ENCODE results near the gene HAS3. TPM values are rescaled to one million over a fixed set of nuclear protein-coding genes. Genes with fewer than 3 reads are reported as not detected.
A peak's percentile ranks its signal among the peaks of the same experiment; 100 is the strongest.

HAS3 gene
- polyA plus RNA-seq, 1 donor, result 1.2 TPM

DNA sequence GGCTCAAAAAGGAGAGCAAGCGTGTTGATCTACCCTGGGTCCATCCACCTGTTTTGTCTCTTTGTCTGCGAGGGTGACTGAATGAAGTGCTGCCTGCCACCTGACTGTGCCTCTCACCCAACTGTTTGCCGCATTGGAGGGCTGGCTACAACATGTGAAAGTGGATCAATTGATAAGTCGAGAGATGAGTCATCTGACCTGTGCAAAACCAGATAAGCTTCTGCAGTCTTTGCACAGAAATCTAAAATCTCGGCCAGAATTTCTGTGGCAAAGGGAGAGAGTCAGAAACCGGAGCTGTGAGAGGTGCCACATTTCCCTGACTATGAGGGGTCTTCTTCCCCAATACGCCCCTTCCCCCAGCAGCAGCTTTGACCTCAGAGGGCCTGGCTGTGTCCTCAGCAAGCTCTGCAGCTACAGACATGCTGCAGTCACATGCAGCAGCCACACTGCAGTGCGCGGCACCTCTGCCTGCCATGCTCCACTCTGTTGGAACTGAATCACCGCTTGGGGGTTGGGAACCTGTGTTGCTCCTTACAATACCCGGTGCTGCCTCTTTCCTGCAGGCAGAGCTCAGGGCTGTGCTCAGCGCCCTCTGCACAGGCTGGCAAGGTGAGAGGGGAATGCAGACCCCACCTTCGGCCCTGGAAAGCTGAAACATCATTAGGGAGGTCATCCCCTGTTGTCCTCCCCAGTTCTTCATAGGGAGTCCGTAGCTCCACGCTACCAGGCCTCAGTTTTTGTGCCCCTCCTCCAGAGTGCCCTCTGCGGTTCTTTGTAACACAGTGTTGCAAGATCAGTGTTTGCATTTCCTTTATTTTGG lies 16.2 kb upstream of the HAS3 start:
- Histone ChIP-seq H3K4me1 (ENCODE audit: control insufficient read depth, insufficient read depth, low read length) (peaks cover 11% of the 10 kb centered on the region), H3K27me3 (ENCODE audit: control insufficient read depth, insufficient read depth, low read length) (no peaks in the 10 kb centered on the region), H3K27ac (ENCODE audit: low read length) (no peak overlapping the region), H3K9me3 (ENCODE audit: control insufficient read depth, low read depth, low read length) (no peaks in the 10 kb centered on the region), H3K36me3 (ENCODE audit: control insufficient read depth, insufficient read depth, low read length) (no peaks in the 10 kb centered on the region), H3K4me3 (ENCODE audit: low read length) (no peak overlapping the region)
- 70% methylated on average over 2 of the region's 16 CpGs for WGBS (ENCODE audit: insufficient coverage, low lambda C conversion rate)
- DNase-seq, result peak in 1 of 2 donors; percentile 51

GRCh38 chr16:69093974-69094373 lies 11.5 kb upstream of the HAS3 start:
- Histone ChIP-seq H3K4me3 (ENCODE audit: low read length) (no peak overlapping the region), H3K4me1 (ENCODE audit: control insufficient read depth, insufficient read depth, low read length) (peaks cover 9% of the 10 kb centered on the region), H3K27me3 (ENCODE audit: control insufficient read depth, insufficient read depth, low read length) (no peaks in the 10 kb centered on the region), H3K27ac (ENCODE audit: low read length) (no peak overlapping the region), H3K9me3 (ENCODE audit: control insufficient read depth, low read depth, low read length) (no peaks in the 10 kb centered on the region), H3K36me3 (ENCODE audit: control insufficient read depth, insufficient read depth, low read length) (no peaks in the 10 kb centered on the region)
- WGBS (ENCODE audit: insufficient coverage, low lambda C conversion rate), result 60% methylated on average over 1 of the region's 3 CpGs
- DNase-seq, result no peak

- H3K27me3 ChIP-seq (ENCODE audit: control insufficient read depth, insufficient read depth, low read length), result no peaks in the 10 kb centered on the region
- H3K36me3 ChIP-seq (ENCODE audit: control insufficient read depth, insufficient read depth, low read length), result no peaks in the 10 kb centered on the region
- H3K9me3 ChIP-seq (ENCODE audit: control insufficient read depth, low read depth, low read length), result no peaks in the 10 kb centered on the region
- DNase-seq, result no peak
- no peak overlapping the region for H3K4me3 ChIP-seq (ENCODE audit: low read length)
- H3K27ac ChIP-seq (ENCODE audit: low read length), result no peak overlapping the region
- H3K4me1 ChIP-seq (ENCODE audit: control insufficient read depth, insufficient read depth, low read length), result peaks cover 4% of the 10 kb centered on the region
- 83% methylated on average over 2 of the region's 5 CpGs for WGBS (ENCODE audit: insufficient coverage, low lambda C conversion rate)
Measured at GRCh38 chr16:69094501-69094900, 11.0 kb upstream of the HAS3 start.

DNA sequence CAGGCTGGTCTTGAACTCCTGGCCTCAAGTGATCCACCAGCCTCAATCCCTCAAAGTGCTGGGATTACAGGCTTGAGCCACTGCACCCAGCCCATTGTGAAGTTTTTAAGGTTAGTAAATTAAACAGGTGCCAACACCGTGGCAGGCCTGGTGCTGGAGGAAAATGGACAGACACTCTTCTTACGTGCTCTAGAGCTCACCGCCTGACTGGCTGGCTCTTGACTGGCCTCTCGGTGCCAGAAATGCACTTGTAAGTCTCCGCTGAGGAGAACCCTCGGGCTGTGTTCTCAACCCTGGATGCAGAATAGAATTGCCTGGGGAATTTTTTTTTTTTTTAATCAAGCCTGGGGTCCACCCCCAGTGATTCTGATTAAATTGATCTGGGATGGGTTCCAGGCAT lies 10.3 kb upstream of the HAS3 start:
- WGBS (ENCODE audit: insufficient coverage, low lambda C conversion rate), result no CpG with 5 or more reads among the region's 6 CpGs
- no peak overlapping the region for H3K27ac ChIP-seq (ENCODE audit: low read length)
- H3K36me3 ChIP-seq (ENCODE audit: control insufficient read depth, insufficient read depth, low read length), result no peaks in the 10 kb centered on the region
- H3K4me1 ChIP-seq (ENCODE audit: control insufficient read depth, insufficient read depth, low read length), result no peaks in the 10 kb centered on the region
- no peak for DNase-seq
- H3K27me3 ChIP-seq (ENCODE audit: control insufficient read depth, insufficient read depth, low read length), result no peaks in the 10 kb centered on the region
- no peaks in the 10 kb centered on the region for H3K9me3 ChIP-seq (ENCODE audit: control insufficient read depth, low read depth, low read length)
- no peak overlapping the region for H3K4me3 ChIP-seq (ENCODE audit: low read length)

DNA sequence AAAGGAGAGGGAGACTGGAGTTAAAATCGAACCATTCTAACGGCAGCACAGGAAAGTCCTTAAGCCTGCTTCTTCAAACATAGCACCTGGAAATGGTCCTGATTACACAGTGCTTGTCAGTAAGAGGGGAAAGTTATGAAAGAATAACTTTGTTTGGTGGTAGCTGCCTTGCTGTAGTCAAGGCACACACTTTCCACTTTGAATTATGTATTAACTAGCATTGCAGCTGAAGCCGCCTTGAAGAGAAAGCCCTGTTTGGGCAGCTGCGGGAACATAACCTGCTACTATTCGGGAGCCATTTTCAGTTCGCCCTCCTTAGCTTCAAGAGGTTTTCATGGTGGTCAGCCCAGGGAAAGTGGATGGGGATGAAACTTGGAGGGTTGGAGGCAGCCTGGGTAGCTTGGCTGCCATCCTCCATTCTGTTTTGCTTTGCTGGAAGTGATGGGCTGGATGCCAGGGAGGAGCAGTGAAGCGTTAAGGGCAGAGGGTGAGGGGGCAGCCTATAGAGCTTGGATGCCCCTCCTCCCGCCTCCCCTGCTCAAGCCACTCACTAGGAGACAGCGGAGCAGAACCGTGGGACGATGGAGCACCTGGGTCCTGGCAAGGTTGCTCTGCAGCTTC lies 5.3 kb upstream of the HAS3 start:
- no peak overlapping the region for H3K4me3 ChIP-seq (ENCODE audit: low read length)
- no peak overlapping the region for H3K27ac ChIP-seq (ENCODE audit: low read length)
- H3K36me3 ChIP-seq (ENCODE audit: control insufficient read depth, insufficient read depth, low read length), result no peaks in the 10 kb centered on the region
- no peak for DNase-seq
- WGBS (ENCODE audit: insufficient coverage, low lambda C conversion rate), result no CpG with 5 or more reads among the region's 11 CpGs
- H3K27me3 ChIP-seq (ENCODE audit: control insufficient read depth, insufficient read depth, low read length), result peaks cover 3% of the 10 kb centered on the region
- H3K4me1 ChIP-seq (ENCODE audit: control insufficient read depth, insufficient read depth, low read length), result peaks cover 7% of the 10 kb centered on the region
- H3K9me3 ChIP-seq (ENCODE audit: control insufficient read depth, low read depth, low read length), result no peaks in the 10 kb centered on the region

DNA sequence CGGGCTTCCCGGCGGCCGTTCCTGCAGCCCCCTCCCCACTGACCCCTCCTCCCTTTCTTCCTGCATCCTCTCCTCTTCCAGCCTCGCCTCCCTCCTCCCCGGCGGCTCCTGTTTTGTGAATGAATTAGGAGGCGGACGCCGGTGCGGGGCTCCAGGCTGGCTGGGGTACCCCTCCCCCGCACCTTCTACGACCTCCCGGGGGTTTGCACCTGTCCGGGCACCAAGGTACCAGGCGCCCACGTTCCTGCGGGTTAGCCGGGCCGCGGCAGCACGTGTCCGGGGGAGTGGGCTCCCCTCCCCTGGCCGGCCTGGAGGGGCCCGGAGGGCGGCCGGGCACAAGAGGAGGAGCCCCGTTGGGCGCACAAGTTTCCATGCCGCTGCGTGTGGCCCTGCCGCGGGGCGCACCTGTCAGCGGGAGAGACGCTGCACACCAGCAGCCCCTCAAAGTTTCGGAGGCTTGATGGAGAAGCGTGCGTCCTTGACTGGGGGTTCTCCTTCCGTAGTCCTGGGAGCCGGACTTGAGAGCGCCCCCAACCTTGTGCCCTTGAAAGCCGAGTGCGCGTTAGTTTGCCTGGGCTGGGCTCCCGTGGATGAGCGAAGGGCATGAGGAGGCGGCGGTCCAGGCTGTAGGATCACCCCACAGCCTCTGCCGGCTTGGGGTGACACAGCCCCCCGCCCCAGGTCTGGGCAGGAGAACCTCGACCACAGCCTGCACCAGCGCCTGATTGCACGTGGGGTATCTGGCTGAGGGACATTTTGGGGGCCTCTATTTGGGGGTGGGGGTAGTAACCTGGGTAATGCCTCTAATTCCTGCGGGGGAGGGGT lies 1.2 kb downstream of the HAS3 start:
- peaks cover 37% of the 10 kb centered on the region for H3K27me3 ChIP-seq (ENCODE audit: control insufficient read depth, insufficient read depth, low read length)
- H3K27ac ChIP-seq (ENCODE audit: low read length), result no peak overlapping the region
- peak overlapping the region; percentile 32 for H3K4me3 ChIP-seq (ENCODE audit: low read length)
- peak in 1 of 2 donors; percentile 24 for DNase-seq
- WGBS (ENCODE audit: insufficient coverage, low lambda C conversion rate), result no CpG with 5 or more reads among the region's 55 CpGs
- H3K9me3 ChIP-seq (ENCODE audit: control insufficient read depth, low read depth, low read length), result no peaks in the 10 kb centered on the region
- peaks cover 5% of the 10 kb centered on the region for H3K36me3 ChIP-seq (ENCODE audit: control insufficient read depth, insufficient read depth, low read length)
- peaks cover 27% of the 10 kb centered on the region for H3K4me1 ChIP-seq (ENCODE audit: control insufficient read depth, insufficient read depth, low read length)

DNA sequence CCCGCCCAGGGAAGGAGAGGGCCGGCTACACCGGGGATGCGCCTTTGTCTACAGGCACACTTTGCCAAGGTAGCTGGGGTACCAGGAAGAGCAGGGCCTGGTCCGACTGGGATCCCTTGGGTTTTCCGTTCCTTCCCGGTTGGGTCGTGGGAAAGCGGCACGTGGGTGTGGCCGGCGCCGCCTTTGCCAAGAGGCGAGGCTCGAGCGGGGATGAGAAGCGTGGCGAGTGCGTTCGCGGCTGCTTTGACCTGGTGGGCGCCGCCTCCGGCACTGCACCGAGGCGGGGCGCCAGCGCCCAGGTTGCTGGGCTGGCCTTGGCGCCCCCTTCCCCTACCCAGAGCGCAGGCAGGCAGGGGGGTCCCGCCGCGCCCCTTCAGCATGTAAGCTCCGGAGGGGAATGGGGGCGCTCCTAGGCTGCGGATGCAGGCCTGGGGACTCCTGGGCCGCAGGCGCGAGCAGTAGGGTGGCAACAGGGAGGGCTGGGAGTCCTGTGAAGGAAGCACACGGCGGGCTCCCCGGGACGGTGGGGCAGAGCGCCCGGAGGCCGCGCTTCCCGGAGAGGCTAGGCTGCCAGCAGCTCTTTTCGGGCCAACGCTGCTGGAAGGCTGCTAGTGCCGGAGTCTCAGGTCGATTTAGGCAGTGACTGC lies 2.0 kb downstream of the HAS3 start:
- no CpG with 5 or more reads among the region's 52 CpGs for WGBS (ENCODE audit: insufficient coverage, low lambda C conversion rate)
- Histone ChIP-seq H3K27me3 (ENCODE audit: control insufficient read depth, insufficient read depth, low read length) (peaks cover 37% of the 10 kb centered on the region), H3K27ac (ENCODE audit: low read length) (no peak overlapping the region), H3K4me3 (ENCODE audit: low read length) (peak overlapping the region; percentile 32), H3K9me3 (ENCODE audit: control insufficient read depth, low read depth, low read length) (no peaks in the 10 kb centered on the region), H3K36me3 (ENCODE audit: control insufficient read depth, insufficient read depth, low read length) (peaks cover 5% of the 10 kb centered on the region), H3K4me1 (ENCODE audit: control insufficient read depth, insufficient read depth, low read length) (peaks cover 21% of the 10 kb centered on the region)
- DNase-seq, result peak in 1 of 2 donors; percentile 35

DNA sequence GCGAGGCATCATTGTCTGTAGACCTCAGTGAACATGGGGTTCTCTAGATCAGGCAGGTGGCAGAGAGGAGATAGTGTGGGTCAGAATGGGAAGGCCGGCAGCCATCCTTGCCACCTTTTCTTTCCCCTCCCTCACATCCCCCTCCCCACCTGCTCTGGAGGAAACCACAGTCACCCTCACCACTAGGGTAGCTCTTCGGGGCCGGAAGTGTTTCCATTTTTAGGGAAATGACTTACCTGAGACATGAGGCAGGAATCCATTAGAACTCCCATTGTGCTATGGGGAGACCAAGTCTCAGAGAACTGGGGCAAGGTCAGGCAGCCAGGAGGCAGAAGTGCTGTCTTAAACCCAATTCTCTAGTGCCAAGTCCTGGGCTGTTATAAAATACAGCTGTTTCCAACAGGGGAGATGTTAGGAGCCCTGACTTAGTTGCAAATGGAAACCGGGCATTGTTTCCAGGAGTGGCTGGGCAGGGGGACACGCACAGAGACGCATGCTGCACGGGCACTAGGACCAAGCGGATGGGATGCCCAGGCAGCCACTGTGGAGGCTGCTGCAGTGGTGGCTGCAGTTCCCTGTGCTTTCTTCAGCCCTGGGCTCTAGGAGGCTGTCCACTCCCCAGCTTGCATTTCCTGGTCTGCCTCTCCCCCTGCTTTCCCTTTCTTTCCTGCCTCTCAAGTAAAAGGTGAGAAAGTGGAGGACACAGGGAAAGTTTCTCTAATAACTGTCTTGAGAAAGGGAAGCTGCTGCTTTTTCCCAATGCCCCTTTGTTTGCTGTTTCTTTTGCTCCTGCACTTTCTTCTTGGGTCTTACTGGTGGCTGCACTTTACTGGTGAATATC lies 2.8 kb downstream of the HAS3 start:
- no peak for DNase-seq
- no CpG with 5 or more reads among the region's 9 CpGs for WGBS (ENCODE audit: insufficient coverage, low lambda C conversion rate)
- Histone ChIP-seq H3K9me3 (ENCODE audit: control insufficient read depth, low read depth, low read length) (no peaks in the 10 kb centered on the region), H3K27ac (ENCODE audit: low read length) (no peak overlapping the region), H3K4me3 (ENCODE audit: low read length) (no peak overlapping the region), H3K4me1 (ENCODE audit: control insufficient read depth, insufficient read depth, low read length) (peaks cover 21% of the 10 kb centered on the region), H3K27me3 (ENCODE audit: control insufficient read depth, insufficient read depth, low read length) (peaks cover 37% of the 10 kb centered on the region), H3K36me3 (ENCODE audit: control insufficient read depth, insufficient read depth, low read length) (peaks cover 5% of the 10 kb centered on the region)

- DNase-seq, result no peak
- Histone ChIP-seq H3K27ac (ENCODE audit: low read length) (no peak overlapping the region), H3K4me3 (ENCODE audit: low read length) (no peak overlapping the region), H3K9me3 (ENCODE audit: control insufficient read depth, low read depth, low read length) (no peaks in the 10 kb centered on the region), H3K27me3 (ENCODE audit: control insufficient read depth, insufficient read depth, low read length) (peaks cover 37% of the 10 kb centered on the region), H3K4me1 (ENCODE audit: control insufficient read depth, insufficient read depth, low read length) (peaks cover 21% of the 10 kb centered on the region), H3K36me3 (ENCODE audit: control insufficient read depth, insufficient read depth, low read length) (peaks cover 6% of the 10 kb centered on the region)
- no CpG with 5 or more reads among the region's 4 CpGs for WGBS (ENCODE audit: insufficient coverage, low lambda C conversion rate)
Measured at GRCh38 chr16:69108905-69109252, 3.4 kb downstream of the HAS3 start.

All from large intestine (tissue), 3 donors.